NCI-H510A treated with DMSO at 0.1 percent for 48 hours (cell line): ENCODE results near the gene ATG7.

Experiments
- DNase-seq: peaks from one replicate; lab custom pipeline; 2025; lab: John Stamatoyannopoulos, UW

Gene ATG7, protein sequence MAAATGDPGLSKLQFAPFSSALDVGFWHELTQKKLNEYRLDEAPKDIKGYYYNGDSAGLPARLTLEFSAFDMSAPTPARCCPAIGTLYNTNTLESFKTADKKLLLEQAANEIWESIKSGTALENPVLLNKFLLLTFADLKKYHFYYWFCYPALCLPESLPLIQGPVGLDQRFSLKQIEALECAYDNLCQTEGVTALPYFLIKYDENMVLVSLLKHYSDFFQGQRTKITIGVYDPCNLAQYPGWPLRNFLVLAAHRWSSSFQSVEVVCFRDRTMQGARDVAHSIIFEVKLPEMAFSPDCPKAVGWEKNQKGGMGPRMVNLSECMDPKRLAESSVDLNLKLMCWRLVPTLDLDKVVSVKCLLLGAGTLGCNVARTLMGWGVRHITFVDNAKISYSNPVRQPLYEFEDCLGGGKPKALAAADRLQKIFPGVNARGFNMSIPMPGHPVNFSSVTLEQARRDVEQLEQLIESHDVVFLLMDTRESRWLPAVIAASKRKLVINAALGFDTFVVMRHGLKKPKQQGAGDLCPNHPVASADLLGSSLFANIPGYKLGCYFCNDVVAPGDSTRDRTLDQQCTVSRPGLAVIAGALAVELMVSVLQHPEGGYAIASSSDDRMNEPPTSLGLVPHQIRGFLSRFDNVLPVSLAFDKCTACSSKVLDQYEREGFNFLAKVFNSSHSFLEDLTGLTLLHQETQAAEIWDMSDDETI

DNA sequence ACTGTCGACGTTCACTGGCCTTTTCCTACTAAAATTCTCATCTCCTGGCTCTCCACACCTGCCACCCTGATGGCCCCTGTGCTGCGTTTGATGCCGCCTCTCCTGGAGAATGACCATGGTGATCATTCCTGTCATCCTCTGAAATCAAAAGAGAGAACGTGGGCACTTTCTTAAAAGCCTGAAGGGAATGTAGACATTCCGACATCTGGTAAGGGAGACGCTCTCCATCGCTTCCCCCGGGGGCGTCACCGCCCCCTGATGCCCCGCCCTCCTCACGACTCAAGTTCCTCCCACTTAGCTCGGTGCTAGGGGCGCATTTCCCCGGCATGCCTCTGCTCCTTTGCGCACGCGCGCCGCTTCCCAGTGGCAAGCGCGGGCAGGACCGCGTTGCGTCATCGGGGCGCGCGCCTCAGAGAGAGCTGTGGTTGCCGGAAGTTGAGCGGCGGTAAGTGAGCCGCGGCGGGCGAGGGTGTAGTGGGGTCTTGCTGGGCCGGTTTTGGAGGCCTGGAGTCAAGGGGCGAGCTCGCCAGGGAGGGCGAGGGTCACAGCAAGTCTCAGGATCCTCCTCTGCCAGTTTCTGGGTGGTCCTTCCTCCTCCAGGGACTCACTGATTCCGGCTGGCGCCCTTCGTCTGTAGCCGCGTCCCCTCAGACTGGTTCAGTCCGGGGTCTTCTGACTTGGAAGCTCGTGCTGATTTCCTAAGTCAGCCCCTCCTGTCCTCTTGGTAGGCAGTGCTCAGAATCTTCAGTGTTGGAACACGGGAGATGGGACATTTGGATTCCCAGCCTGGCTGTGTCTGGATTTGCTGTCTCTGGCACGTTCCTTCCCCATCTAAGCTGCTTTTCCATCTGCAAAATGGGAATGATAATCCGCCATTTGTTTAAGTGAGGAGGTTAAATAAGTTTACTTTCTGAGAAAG is at the start of gene ATG7:
ATG7 (plus strand) TSS at position 412 of the 919 bp plus-strand sequence. CDS start 26,299 bp downstream, outside the sequence.
- peak; percentile 82 for DNase-seq

DNA sequence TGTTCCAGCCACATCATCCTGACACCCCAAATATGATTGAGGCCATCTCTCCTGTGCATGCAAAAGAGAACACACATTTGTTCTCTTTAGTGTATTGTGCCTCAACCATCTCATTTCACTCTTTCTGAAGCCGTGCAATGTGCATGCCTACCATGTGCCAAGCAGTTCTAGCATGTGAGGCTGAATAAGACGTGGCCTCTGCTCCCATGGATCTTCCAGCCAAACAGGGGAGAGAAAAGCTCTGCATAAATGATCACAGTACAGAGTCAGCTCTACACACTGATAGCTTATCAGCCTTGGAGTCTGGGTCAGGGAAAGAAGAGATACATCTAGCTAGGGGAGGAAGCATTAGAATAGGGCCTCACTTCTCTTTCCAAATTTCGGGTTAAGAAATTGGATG is 48.2 kb upstream of the ATG7 start:
- no peak for DNase-seq

DNA sequence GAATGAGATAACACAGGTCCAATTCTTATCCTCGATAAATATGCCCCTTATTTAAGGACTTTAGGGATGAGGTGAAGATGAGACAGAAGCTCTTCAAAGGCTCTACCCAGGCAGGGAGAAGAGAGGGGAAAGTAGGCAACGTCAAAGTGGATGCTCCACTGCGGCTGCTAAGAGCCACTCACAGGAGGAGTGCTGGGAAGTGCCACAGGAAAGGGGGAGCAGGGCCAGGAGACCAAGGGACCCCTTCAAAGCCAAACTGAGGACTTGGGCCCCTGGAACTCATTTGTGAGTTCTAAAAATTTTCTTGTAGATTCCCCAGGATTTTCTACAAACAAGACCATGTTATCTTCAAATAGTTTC is 47.3 kb upstream of the ATG7 start:
- no peak for DNase-seq

DNA sequence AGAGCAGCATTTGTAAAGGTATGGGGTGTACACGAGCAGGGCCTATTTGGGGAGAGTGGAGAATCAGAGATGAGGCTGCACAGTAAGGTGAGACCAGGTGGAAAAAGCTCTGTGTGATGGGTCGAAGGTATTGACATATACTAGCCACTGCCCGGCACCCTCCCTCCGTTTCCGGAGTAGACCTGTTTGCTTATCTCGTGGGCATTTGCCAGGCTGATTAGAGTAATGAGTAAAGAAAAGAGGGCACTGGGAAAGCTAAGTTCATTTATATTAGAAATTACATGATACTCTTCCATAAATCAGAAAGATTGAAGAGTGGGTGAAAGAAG is 46.2 kb upstream of the ATG7 start:
- DNase-seq, result no peak

DNA sequence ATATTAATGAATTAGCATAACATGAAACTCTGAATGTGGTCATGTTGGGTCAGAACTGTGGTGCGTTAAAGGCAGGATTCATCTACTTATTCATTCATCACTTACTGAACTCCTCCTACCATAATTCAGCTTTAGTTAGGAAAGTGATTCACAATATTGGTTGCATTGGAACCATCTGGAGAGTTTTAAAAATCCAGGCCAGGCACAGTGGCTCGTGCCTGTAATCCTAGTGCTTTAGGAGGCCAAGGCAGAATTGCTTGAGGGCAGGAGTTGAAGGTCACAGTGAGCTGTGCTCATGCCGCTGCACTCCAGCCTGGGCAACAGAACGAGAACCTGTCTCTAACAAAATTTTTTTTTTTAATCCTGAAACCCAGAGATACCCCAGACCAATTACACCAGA is 44.2 kb upstream of the ATG7 start:
- DNase-seq, result no peak

DNA sequence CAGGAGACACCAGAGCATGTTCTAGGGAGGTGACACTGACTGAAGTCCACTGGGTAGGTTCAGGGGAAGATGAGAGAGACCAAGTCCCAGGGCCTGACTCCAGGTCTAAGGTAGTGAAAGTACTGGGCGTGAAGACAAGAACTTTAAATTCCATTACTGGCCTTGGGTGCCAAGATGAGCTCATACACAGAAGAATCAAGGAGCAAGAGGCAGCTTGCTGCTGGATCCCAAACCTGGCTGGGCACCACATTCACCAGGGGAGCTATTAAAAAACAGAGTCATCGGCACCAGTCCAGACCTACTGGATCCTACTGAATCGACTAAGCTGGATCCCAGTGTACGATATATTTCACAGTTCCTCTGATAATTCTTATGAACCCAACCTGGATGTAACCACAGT is 42.1 kb upstream of the ATG7 start:
- no peak for DNase-seq

DNA sequence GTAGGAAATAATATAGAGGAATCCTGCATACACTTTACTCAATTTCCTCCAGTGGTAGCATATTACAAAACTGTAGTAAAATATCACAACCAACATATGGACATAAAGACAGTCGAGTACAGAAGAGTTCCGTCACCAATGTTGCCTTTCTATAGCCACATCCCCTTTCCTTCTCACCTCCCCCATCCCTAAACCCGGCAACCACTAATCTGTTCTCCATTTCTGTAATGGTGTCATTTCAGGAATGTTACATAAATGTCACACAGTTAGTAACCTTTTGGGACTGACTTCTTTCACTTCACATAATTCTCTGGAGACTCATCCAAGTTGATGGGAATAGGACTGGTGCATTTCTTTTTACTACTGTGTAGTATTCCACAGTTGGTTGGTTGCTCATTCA is 41.4 kb upstream of the ATG7 start:
- DNase-seq, result no peak

DNA sequence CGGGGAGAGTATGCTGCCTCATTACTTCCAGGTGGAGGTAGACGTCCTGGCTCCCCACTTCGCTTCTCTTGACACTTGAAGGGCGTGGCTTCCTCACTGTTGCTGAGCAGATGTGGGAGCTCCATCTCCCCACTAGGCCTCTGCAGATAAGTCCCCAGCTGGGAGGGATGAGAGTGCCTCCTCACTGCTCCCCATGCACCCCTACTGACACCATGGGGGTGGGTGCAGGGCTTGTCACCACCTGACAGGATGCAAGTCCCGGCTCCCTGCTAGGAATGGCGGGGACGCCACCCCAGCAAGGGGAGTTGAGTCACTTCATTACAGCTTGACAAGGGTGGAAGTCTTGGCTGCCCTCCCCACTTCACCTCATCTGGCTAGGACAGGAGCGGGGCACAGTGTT is 36.8 kb upstream of the ATG7 start:
- no peak for DNase-seq

DNA sequence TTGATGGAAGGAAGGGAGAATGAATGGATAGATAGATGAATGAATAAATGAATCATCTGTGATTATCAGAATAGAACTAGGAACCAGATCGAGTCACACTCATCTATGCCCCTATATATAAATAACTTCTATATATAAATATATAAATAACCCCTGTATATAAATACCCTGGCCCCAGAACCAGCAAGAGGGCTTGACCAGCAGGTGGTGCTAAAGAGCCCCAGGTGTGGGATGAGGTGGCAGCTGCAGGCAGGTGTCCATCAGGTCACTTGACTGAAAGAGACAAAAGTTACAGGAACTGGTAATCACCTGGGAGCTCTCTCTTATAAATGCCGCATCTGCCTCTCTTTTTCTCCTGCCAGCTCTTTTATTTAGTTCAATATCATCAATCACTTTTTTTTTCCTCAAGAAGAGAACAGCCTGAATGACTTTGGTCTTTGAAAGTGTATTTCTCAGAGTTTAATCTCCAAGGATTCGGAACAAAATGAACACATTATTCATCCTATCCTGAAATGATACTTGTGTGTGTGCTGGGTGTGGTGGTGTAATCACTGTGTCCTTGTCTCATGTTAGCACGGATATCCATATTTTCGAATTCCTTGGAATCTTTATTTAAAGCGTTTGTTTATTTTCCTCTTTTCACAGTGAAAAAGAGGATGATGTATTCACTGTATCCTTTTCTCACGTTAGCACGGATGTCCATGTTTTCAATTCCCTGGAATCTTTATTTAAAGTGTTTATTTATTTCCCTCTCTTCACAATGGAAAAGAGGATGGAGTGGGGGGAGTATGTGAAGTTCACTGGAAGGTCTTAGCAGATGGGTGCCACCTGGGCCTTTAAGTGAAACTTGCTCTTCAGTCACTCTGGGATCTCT is 35.4 kb upstream of the ATG7 start:
- peak; percentile 53 for DNase-seq

DNA sequence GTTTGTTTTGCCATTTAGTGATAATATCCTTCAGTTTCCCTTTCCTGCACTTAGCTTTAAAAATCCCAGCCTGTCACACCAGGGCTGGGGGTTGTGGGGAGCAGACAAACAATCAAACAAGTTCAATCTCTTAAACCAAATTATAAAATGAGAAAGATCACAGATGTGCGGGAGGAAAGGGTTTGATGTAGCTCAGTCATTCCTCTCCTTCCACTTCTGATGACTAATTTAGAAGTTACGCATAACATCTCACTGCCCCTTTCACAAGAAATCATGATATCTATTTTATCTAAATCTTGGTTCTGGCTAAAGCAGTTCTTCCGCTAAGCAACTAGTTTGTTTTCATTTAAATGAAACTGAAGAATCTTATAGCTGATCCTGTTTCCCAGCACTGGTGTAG is 34.1 kb upstream of the ATG7 start:
- DNase-seq, result no peak

DNA sequence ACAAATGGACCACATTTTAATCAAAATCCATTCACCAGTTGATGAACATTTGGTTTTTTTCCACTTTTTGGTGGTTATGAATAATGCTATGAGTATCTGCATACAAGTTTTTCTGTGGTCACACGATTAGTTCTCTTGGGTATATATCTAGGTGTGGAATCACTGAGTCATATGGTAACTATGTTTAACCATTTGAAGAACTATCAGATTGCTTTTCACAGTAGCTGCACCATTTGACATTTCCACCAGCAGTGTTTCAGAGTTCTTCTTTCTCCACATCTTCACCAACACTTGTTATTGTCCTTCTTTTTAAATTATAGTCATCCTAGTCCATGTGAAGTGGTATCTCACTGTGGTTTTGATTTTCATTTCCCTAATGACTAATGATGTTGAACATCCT is 33.3 kb upstream of the ATG7 start:
- DNase-seq, result no peak

DNA sequence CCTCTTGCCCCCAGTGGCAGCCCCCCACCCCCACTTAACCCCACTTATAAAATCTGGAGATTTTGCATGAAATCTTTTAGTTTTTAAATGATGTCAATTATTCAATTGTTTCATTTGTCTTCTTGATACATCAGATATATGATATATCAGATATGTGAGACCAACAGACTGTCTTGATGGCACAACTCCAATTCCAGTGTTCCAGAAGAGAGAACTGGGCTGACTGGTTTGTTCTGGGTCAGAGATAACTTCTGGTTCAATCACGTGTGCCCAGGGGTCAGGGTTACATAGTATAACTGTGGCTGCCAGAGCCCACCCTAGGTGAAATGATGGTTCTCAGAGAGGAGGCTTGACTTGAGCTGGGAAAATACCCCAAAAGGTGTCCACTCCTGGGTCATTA is 32.4 kb upstream of the ATG7 start:
- DNase-seq, result no peak

DNA sequence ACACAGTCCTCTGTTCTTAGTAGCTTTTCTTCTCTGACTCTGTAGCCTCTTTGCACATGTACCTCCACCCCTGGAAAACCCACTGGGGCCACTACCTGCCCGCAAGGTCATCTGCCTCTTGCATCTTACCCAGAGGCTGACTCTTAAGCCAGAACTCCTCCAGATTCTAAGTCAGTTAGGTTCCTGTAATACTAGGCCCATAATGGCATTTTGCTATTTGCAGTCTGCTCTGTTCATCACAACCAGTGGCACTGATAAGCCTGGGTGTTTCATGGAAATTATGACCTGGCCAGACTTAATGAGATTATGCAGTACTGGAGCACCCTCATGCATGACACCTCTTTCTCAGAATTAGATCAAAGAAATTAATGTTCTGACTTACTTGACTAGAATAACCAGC is 31.7 kb upstream of the ATG7 start:
- no peak for DNase-seq

DNA sequence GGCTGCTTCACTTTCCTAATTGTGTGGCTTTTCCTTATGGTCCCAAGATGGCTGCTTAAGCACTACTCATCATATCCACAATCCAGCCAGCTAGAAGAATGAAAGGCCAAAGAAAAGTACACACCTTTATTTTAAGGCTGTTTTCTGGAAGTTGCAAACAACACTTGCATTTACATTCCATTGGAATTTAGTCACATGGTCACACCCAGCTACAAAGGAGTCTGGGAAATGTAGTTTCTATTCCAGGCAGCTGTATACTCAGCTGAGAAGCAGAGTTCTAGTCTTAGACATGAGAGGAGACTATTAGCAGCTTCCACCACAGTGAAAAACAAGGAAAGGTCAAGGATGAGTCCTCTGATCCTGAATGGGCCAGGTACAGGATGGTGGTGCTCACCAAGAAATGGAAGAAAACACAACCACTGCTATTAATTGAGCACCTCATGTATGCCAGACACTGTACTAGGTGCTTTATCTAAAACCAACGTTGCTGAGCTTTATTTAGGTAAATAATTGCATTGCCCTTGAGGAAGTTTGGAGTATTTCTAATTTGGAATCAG is 28.0 kb upstream of the ATG7 start:
- DNase-seq, result no peak

DNA sequence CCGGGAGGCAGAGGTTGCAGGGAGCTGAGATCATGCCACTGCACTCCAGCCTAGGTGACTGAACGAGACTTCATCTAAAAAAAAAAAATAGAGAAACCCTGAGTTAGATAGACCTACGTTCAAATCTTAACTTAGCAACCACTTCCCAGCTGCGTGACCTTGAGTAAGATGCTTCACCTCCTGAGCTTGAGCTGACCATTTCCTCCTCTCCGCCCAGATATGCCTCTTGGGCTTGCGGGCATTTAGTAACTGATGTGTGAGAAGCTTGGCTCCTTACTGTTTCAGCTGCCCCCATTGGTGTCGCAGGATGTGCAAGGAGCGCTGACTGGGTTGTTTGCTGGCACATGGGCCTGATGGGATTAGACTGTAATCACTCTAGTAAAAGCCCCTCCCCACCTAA is 26.9 kb upstream of the ATG7 start:
- DNase-seq, result no peak

DNA sequence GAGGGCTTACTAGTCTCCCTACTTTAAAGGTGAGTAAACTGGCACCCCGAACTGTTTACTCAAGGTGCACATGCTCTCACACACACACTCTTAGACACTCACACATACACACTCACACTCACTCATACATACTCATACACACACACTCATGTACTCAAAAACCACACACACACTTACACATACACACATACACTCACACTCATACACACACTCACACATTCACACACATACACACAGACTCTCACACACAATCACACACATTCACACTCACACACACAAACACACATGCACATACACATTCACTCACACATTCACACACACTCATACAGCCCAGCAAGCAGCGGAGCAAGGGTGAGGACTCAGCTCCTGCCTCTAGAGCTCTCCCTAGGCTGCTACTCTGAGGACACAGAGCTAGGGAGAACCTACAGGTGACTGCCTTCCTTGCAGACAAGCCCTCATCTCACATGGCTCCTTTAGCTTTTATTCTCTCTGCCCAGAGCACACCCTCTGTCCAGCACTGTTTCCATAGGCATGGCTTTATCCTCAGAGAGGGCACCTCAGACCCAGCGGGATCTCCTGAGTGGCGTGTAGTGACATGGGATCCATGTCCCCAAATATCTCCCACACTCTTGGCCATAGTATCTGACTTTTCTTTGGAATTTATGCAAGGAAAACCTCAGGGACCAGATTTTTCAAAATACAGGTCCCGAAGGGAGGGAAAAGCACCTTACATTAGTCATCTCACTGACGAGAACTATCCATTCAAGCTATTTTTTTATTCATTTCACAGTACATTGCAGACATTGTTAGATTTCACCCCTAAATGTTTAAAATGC is 26.2 kb upstream of the ATG7 start:
- DNase-seq, result no peak

DNA sequence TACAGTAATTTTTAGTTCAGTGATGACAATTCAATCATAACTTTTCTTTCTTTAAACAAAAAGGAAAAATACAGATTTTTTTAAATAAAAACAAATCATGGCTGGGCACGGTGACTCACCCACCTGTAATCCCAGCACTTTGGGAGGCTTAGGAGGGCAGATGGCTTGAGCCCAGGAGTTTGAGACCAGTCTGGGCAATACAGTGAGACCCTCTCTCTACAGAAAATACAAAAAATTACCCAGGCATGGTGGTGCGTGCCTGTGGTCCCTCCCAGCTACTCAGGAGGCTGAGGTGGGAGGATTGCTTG is 25.6 kb upstream of the ATG7 start:
- no peak for DNase-seq

DNA sequence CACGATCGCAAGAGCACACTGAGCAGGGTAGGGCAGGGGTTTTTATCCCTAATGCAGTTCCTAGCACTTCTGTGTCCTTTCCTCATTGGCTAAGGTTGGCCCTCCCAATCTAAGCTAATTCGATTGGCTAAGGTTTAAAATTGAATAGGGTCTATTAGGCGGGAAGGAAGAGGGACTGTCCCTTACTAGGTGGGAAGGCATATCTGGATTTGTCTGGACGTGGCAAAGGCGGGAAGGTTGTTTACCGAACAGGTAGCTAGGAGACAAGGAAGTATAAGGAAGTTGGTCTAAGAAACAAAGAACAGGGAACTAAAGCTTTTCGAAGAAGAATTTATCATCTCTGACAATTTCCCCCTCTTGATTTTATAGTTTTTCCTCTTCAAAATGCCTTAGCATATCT is 24.8 kb upstream of the ATG7 start:
- DNase-seq, result no peak

DNA sequence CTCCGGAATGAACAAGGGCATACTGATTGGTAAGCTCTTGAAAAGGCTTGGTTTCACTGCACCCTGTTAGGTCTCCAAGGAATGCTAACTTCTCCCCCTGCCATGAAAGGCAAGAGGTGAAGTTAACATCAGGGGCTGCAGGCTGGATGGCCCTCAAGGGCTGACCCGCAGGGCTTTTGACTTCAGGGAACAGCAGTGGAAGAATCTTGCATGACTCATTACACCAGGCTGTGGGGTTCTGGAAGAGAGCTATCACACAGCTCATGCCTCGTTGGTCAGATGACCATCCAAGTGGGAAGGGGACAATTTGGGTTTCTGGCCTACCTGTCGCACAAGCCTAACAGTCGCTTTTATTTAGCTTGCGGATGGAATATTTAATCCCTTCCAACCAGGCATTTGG is 23.6 kb upstream of the ATG7 start:
- DNase-seq, result no peak

DNA sequence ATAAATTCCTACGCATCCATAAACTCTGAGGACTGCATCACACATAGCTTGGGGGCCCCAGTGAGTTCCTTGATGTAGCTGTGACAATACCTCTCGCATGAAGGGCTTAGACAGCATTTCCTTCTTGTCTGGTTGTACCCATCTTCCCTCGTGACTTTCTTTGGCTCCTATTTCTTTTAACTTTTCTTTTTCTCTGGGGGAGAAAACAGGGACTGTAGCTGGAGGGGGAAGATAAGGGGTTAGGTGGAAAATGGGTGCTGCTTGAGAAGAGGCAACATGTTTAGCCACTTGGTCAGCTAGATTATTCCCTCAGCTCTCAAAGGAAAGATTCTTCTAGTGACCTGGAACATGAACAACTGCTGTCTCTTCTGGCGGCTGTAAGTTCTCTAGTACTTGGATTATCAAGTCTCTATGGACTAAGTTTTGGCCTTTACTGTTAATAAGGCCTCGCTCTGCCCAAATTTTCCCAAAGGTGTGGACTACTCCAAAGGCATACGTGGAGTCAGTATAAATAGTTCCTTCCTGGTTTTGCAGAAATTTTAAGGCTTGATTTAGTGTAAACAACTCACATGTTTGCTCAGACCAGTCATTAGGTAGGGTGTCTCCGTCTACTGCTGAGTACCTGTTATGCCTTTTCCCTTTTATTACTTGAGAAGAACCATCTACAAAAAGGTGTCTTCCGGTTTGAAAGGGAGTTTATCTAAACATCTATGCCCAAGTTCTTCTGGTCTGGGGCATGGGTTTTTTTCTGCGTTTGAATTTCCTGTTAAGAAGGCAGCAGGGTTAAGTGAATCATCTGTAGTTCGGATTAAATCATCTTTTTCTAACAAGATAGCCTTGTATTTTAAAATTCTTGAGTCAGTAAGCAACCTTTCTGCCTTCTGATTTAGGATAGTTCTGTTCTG is 21.0 kb upstream of the ATG7 start:
- DNase-seq, result no peak
